HEK293 (cell line): ENCODE measurements around the gene GSPT1.

Experiments used
- CTCF ChIA-PET: fragments of 350-600 bp; formaldehyde crosslinking; extraction: SDS; loops from one replicate; lab custom pipeline; 2021; ENCODE audit warnings: antibody characterized with exemption; lab: Yijun Ruan, JAX
- POLR2A ChIA-PET: fragments of 300-600 bp; formaldehyde crosslinking; extraction: SDS; loops from one replicate; lab custom pipeline; 2020; ENCODE audit warnings: antibody characterized with exemption, inconsistent platforms; lab: Yijun Ruan, JAX
- H3K27ac ChIP-seq: fragments of 200-500 bp; sonication (Bioruptor generic); 2 replicates; pipeline ENCODE4 v1.5.1; 2014; ENCODE audit warnings: low read depth, low read length, control low read depth, inconsistent platforms; ENCODE audit errors: extremely low read depth
- H3K36me3 ChIP-seq, 2 experiments: fragments of 200-500 bp in 1 of 2; sonication (Bioruptor generic) in 1 of 2; 1 replicate in 1 of 2; 2 replicates in 1 of 2; pipeline ENCODE4 v1.5.1; 2014 to 2017; ENCODE audit warnings: inconsistent platforms in 2 of 2, low read length in 2 of 2; ENCODE audit not compliant: control insufficient read depth in 2 of 2, insufficient read depth in 1 of 2
- H3K4me1 ChIP-seq: fragments of 200-500 bp; sonication (Bioruptor generic); 2 replicates; pipeline ENCODE4 v1.5.1; 2014; ENCODE audit warnings: mild to moderate bottlenecking, low read length, inconsistent platforms; ENCODE audit not compliant: control insufficient read depth, insufficient read depth
- H3K4me3 ChIP-seq: 2 replicates; pipeline ENCODE4 v1.5.1; 2011; ENCODE audit warnings: low read depth, mild to moderate bottlenecking, control low read depth, low read length, moderate library complexity
- H3K9me3 ChIP-seq: fragments of 200-500 bp; sonication (Bioruptor generic); 2 replicates; pipeline ENCODE4 v1.5.1; 2014; ENCODE audit warnings: low read depth, low read length, inconsistent platforms; ENCODE audit not compliant: control insufficient read depth, insufficient read depth
- BCL11A ChIP-seq: fragments of 450-650 bp; formaldehyde crosslinking; IDR thresholded peaks from 2 replicates; pipeline ENCODE4 v1.5.1; 2016; ENCODE audit warnings: low read depth, missing biosample characterization, missing genetic modification characterization
- BCL11B ChIP-seq: fragments of 450-650 bp; formaldehyde crosslinking; IDR thresholded peaks from 2 replicates; pipeline ENCODE4 v1.5.1; 2016; ENCODE audit warnings: low read depth, missing biosample characterization, missing genetic modification characterization
- KLF16 ChIP-seq: fragments of 450-650 bp; formaldehyde crosslinking; IDR thresholded peaks from 2 replicates; pipeline ENCODE4 v1.5.1; 2017; ENCODE audit warnings: missing biosample characterization, missing genetic modification characterization
- KLF8 ChIP-seq: fragments of 450-650 bp; formaldehyde crosslinking; IDR thresholded peaks from 2 replicates; pipeline ENCODE4 v1.5.1; 2016; ENCODE audit warnings: missing biosample characterization, missing genetic modification characterization
- KLF9 ChIP-seq: fragments of 450-650 bp; formaldehyde crosslinking; IDR thresholded peaks from 2 replicates; pipeline ENCODE4 v1.5.1; 2016; ENCODE audit warnings: missing biosample characterization, missing genetic modification characterization, low read depth
- MYNN ChIP-seq: fragments of 450-650 bp; formaldehyde crosslinking; IDR thresholded peaks from 2 replicates; pipeline ENCODE4 v1.5.1; 2016; ENCODE audit warnings: missing biosample characterization, missing genetic modification characterization, borderline replicate concordance
- PRDM4 ChIP-seq: fragments of 450-650 bp; formaldehyde crosslinking; IDR thresholded peaks from 2 replicates; pipeline ENCODE4 v1.5.1; 2017; ENCODE audit warnings: missing biosample characterization, missing genetic modification characterization
- PRDM6 ChIP-seq: fragments of 450-650 bp; formaldehyde crosslinking; IDR thresholded peaks from 2 replicates; pipeline ENCODE4 v1.5.1; 2017; ENCODE audit warnings: missing biosample characterization, missing genetic modification characterization
- WT1 ChIP-seq: fragments of 450-650 bp; formaldehyde crosslinking; IDR thresholded peaks from 2 replicates; pipeline ENCODE4 v1.5.1; 2016; ENCODE audit warnings: missing biosample characterization, missing genetic modification characterization
- ZBTB1 ChIP-seq: fragments of 450-650 bp; formaldehyde crosslinking; IDR thresholded peaks from 2 replicates; pipeline ENCODE4 v1.5.1; 2016; ENCODE audit warnings: missing biosample characterization, missing genetic modification characterization
- ZFP41 ChIP-seq: fragments of 450-650 bp; formaldehyde crosslinking; IDR thresholded peaks from 2 replicates; pipeline ENCODE4 v1.5.1; 2016; ENCODE audit warnings: missing biosample characterization, missing genetic modification characterization, borderline replicate concordance
- ZNF146 ChIP-seq: fragments of 450-650 bp; formaldehyde crosslinking; IDR thresholded peaks from 2 replicates; pipeline ENCODE4 v1.5.1; 2016; ENCODE audit warnings: missing biosample characterization, missing genetic modification characterization
- ZNF169 ChIP-seq: fragments of 450-650 bp; formaldehyde crosslinking; IDR thresholded peaks from 2 replicates; pipeline ENCODE4 v1.5.1; 2016; ENCODE audit warnings: missing biosample characterization, missing genetic modification characterization
- ZNF2 ChIP-seq: fragments of 450-650 bp; formaldehyde crosslinking; IDR thresholded peaks from 2 replicates; pipeline ENCODE4 v1.5.1; 2016; ENCODE audit warnings: missing biosample characterization, missing genetic modification characterization
- ZNF292 ChIP-seq: fragments of 450-650 bp; formaldehyde crosslinking; IDR thresholded peaks from 2 replicates; pipeline ENCODE4 v1.5.1; 2016; ENCODE audit warnings: low read depth, missing biosample characterization, missing genetic modification characterization, borderline replicate concordance
- ZNF335 ChIP-seq: fragments of 450-650 bp; formaldehyde crosslinking; conservative IDR thresholded peaks from 2 replicates; pipeline ENCODE4 v1.5.1; 2016; ENCODE audit warnings: missing biosample characterization, missing genetic modification characterization
- ZNF404 ChIP-seq: fragments of 450-650 bp; formaldehyde crosslinking; IDR thresholded peaks from 2 replicates; pipeline ENCODE4 v1.5.1; 2017; ENCODE audit warnings: missing biosample characterization, missing genetic modification characterization
- ZNF561 ChIP-seq: fragments of 450-650 bp; IDR thresholded peaks from 2 replicates; pipeline ENCODE4 v1.5.1; 2018; ENCODE audit warnings: missing biosample characterization, missing genetic modification characterization, borderline replicate concordance
- ZSCAN30 ChIP-seq: fragments of 450-650 bp; IDR thresholded peaks from 2 replicates; pipeline ENCODE4 v1.5.1; 2018; ENCODE audit warnings: missing biosample characterization, mild to moderate bottlenecking, missing genetic modification characterization, moderate library complexity

The GSPT1 gene

GRCh38 chr16:11901091-11901490 lies 14.7 kb downstream of the GSPT1 start:
- TF ChIP-seq PRDM6 (tag by site-specific recombination) (peak; percentile 57), BCL11A (tag by site-specific recombination) (no peak), ZBTB1 (tag by site-specific recombination) (no peak), KLF16 (no peak), ZFP41 (tag by site-specific recombination) (no peak), ZNF169 (tag by site-specific recombination) (no peak), ZNF561 (tag by site-specific recombination) (no peak), ZNF404 (tag by site-specific recombination) (no peak), BCL11B (tag by site-specific recombination) (no peak), PRDM4 (0 out of 2 replicates have a peak, but pooled peaks have one; percentile 15)
- Histone ChIP-seq H3K27ac (no peak overlapping the region), H3K4me3 (no peak overlapping the region), H3K4me1 (peaks cover 3% of the 10 kb centered on the region; the same call in 1 of the 2 replicates), H3K9me3 (no peaks in the 10 kb centered on the region), H3K36me3 (peaks cover 13 to 34% of the 10 kb centered on the region in 2 experiments; a peak in 2 of 3 replicates)
- ChIA-PET POLR2A (no interaction called here), CTCF (interaction anchor here (0.6 to 1.1 kb wide), 3 partner anchors 17 to 167 kb away, joined by 3 to 4 read pairs (median 3); no protein-coding TSS in a partner anchor)

- no peak overlapping the region for H3K4me3 ChIP-seq
- CTCF ChIA-PET: interaction anchor here (0.7 kb wide), 3 partner anchors 63 to 946 kb away, joined by 3 to 4 read pairs (median 4); no protein-coding TSS in a partner anchor
- H3K9me3 ChIP-seq: no peaks in the 10 kb centered on the region
- H3K36me3 ChIP-seq: peaks cover 36 to 60% of the 10 kb centered on the region in 2 experiments; a peak in 2 of 3 replicates
- no peak overlapping the region for H3K27ac ChIP-seq
- H3K4me1 ChIP-seq: peaks cover 3% of the 10 kb centered on the region; the same call in 1 of the 2 replicates
- POLR2A ChIA-PET: interaction anchor here (0.6 kb wide), 1 partner anchor 30 kb away, joined by 4 read pairs; no protein-coding TSS in a partner anchor
- TF ChIP-seq KLF9 (tag by site-specific recombination) (no peak), ZNF146 (tag by site-specific recombination) (no peak)
These were observed 19.1 kb downstream of the GSPT1 start for GRCh38 chr16:11896486-11897176.

GRCh38 chr16:11893571-11893970 lies 22.2 kb downstream of the GSPT1 start:
- POLR2A ChIA-PET: no interaction called here

More at GRCh38 chr16:11893571-11893970, 22.2 kb downstream of the GSPT1 start:
- Histone ChIP-seq H3K27ac (no peak overlapping the region), H3K4me1 (peaks cover 3% of the 10 kb centered on the region; the same call in 1 of the 2 replicates), H3K4me3 (no peak overlapping the region), H3K9me3 (no peaks in the 10 kb centered on the region)
- CTCF ChIA-PET: no interaction called here
- TF ChIP-seq ZNF335 (tag by site-specific recombination): no peak
- no peak for TF ChIP-seq KLF8
- TF ChIP-seq WT1 (tag by site-specific recombination): no peak
- no peak for TF ChIP-seq ZSCAN30 (tag by site-specific recombination)
- no peak for TF ChIP-seq MYNN (tag by site-specific recombination)
- TF ChIP-seq ZNF2: no peak
- TF ChIP-seq ZNF292: no peak
- TF ChIP-seq, all 188 proteins: peak for 0
- peaks cover 53 to 72% of the 10 kb centered on the region in 2 experiments for H3K36me3 ChIP-seq
